GM12878 (cell line): Measurements from ENCODE around the gene ATP6AP2. TPM values are rescaled to one million over a fixed set of nuclear protein-coding genes. Genes with fewer than 3 reads are reported as not detected.

ENCODE experiments used
- ATAC-seq: fragments of 200-7000 bp; cut with Tn5 transposase; 3 replicates; pipeline ENCODE4 v1.9.1; 2020; ENCODE audit warnings: mild to moderate bottlenecking, moderate library complexity
- BruUV-seq: library from RNA; stranded (reverse); fragments of 400-500 nt; replicated peaks from 2 replicates; lab custom pipeline; 2021; lab: Mats Ljungman, UMichigan
- CTCF ChIA-PET: fragments of 300-600 bp; sonication (Branson Sonifier 250); formaldehyde crosslinking; extraction: SDS; loops from one replicate; lab custom pipeline; 2021; ENCODE audit warnings: inconsistent platforms; lab: Yijun Ruan, JAX
- POLR2A ChIA-PET: fragments of 350-600 bp; formaldehyde crosslinking; extraction: SDS; loops from one replicate; lab custom pipeline; 2021; ENCODE audit warnings: inconsistent platforms; lab: Charles Lee
- RAD21 ChIA-PET: fragments of 300-600 bp; sonication (Branson Sonifier 250); formaldehyde crosslinking; loops from one replicate; lab custom pipeline; 2023; ENCODE audit warnings: antibody characterized with exemption; ENCODE audit not compliant: unreplicated experiment; lab: Charles Lee
- SMC1A ChIA-PET: fragments of 300-600 bp; sonication (Branson Sonifier 250); formaldehyde crosslinking; loops from one replicate; lab custom pipeline; 2023; ENCODE audit not compliant: unreplicated experiment, uncharacterized antibody; lab: Charles Lee
- DNase-seq: peaks from one replicate; pipeline ENCODE4 v3.0.0-alpha.2; 2011; ENCODE audit warnings: low read depth, low spot score
- FAIRE-seq: peaks from 3 replicates; lab custom pipeline; 2011; peaks lifted over from hg19 to GRCh38; lab: Jason Lieb, UNC
- H2AFZ ChIP-seq: 2 replicates; pipeline ENCODE4 v1.6.0; 2011; ENCODE audit warnings: low read depth, low read length, control low read depth; ENCODE audit not compliant: control insufficient read depth
- H3K27ac ChIP-seq: 2 replicates; pipeline ENCODE4 v1.5.1; 2011; ENCODE audit warnings: control low read depth; ENCODE audit not compliant: control insufficient read depth, insufficient read depth
- H3K27me3 ChIP-seq, 2 experiments: replicated peaks in 1 of 2; 2 replicates each; pipeline versions ENCODE4 v1.6.0 to v1.6.1; 2011; ENCODE audit warnings: low read length in 1 of 2; ENCODE audit not compliant: control insufficient read depth in 2 of 2, insufficient read depth in 2 of 2
- H3K36me3 ChIP-seq, 2 experiments: 2 replicates each; pipeline ENCODE4 v1.5.1; 2011; ENCODE audit warnings: low read length in 1 of 2; ENCODE audit not compliant: control insufficient read depth in 2 of 2, insufficient read depth in 2 of 2
- H3K4me1 ChIP-seq: 2 replicates; pipeline ENCODE4 v1.6.1; 2011; ENCODE audit warnings: mild to moderate bottlenecking, low read length, moderate library complexity, mixed read lengths; ENCODE audit not compliant: control insufficient read depth, insufficient read depth
- H3K4me2 ChIP-seq: 2 replicates; pipeline ENCODE4 v1.6.0; 2011; ENCODE audit warnings: control low read depth; ENCODE audit not compliant: control insufficient read depth, insufficient read depth
- H3K4me3 ChIP-seq: fragments of 200-600 bp; sonication (generic); 2 replicates; pipeline ENCODE4 v1.5.1; 2016
- H3K79me2 ChIP-seq: 2 replicates; pipeline ENCODE4 v1.6.0; 2011; ENCODE audit warnings: low read length; ENCODE audit not compliant: control insufficient read depth, insufficient read depth
- H3K9ac ChIP-seq: 2 replicates; pipeline ENCODE4 v1.8.0; 2011; ENCODE audit warnings: low read length, control low read depth, mixed read lengths; ENCODE audit not compliant: control insufficient read depth, insufficient read depth
- H3K9me3 ChIP-seq: replicated peaks from 3 replicates; pipeline ENCODE4 v1.5.1; 2011; ENCODE audit warnings: mild to moderate bottlenecking, low read length; ENCODE audit not compliant: control insufficient read depth, insufficient read depth
- H4K20me1 ChIP-seq: 2 replicates; pipeline ENCODE4 v1.6.0; 2011; ENCODE audit not compliant: control insufficient read depth, insufficient read depth
- ASH2L ChIP-seq: fragments of 300-600, 200-600 bp; sonication (generic); IDR thresholded peaks from 2 replicates; pipeline ENCODE4 v1.6.1; 2017; ENCODE audit warnings: low read depth, mild to moderate bottlenecking, borderline replicate concordance
- BRCA1 ChIP-seq: IDR thresholded peaks from 2 replicates; pipeline ENCODE4 v1.6.1; 2011; ENCODE audit warnings: low read depth, low read length, improper control_type of control experiment
- EP300 ChIP-seq, 2 experiments: fragments of 150-350 bp in 1 of 2; IDR thresholded peaks; 2 replicates each; pipeline ENCODE4 v1.6.1; 2011 to 2012; ENCODE audit warnings: low read depth in 2 of 2, low read length in 2 of 2, borderline replicate concordance in 1 of 2, improper control_type of control experiment in 1 of 2, inconsistent platforms in 1 of 2; ENCODE audit not compliant: control insufficient read depth in 1 of 2
- EZH2 ChIP-seq: IDR thresholded peaks from 2 replicates; pipeline ENCODE4 v1.6.1; 2012; ENCODE audit warnings: low read depth, mild to moderate bottlenecking, control low read depth, inconsistent platforms, low read length, borderline replicate concordance; ENCODE audit not compliant: control insufficient read depth
- FOS ChIP-seq: IDR thresholded peaks from 3 replicates; pipeline ENCODE4 v1.6.1; 2011; ENCODE audit warnings: borderline replicate concordance; ENCODE audit not compliant: insufficient read length; ENCODE audit errors: extremely low read depth
- GATAD2B ChIP-seq: fragments of 450-650 bp; conservative IDR thresholded peaks from 2 replicates; pipeline ENCODE4 v1.6.1; 2017; ENCODE audit warnings: low read depth, mild to moderate bottlenecking, moderate library complexity
- KAT2A ChIP-seq: conservative IDR thresholded peaks from 2 replicates; pipeline ENCODE4 v1.6.1; 2011; ENCODE audit warnings: low read depth, low read length; ENCODE audit not compliant: control insufficient read depth
- MLLT1 ChIP-seq: fragments of 450-650 bp; IDR thresholded peaks from 2 replicates; pipeline ENCODE4 v1.6.1; 2016; ENCODE audit warnings: mild to moderate bottlenecking
- MTA2 ChIP-seq: fragments of 450-650 bp; IDR thresholded peaks from 2 replicates; pipeline ENCODE4 v1.6.1; 2016; ENCODE audit warnings: low read depth, mild to moderate bottlenecking, moderate library complexity
- MXI1 ChIP-seq: fragments of 150-350 bp; IDR thresholded peaks from 2 replicates; pipeline ENCODE4 v1.6.1; 2011; ENCODE audit warnings: low read depth, mild to moderate bottlenecking, inconsistent platforms, low read length, improper control_type of control experiment
- SUZ12 ChIP-seq: fragments of 200-600 bp; sonication (generic); IDR thresholded peaks from one replicate; pipeline ENCODE4 v1.6.1; 2018; ENCODE audit warnings: antibody characterized with exemption, mild to moderate bottlenecking; ENCODE audit not compliant: unreplicated experiment
- WGBS: methylation state at CpG from one replicate; pipeline ENCODE4 v1.1.6; 2016; ENCODE audit warnings: low lambda C conversion rate; ENCODE audit not compliant: insufficient replicate concordance, insufficient coverage; ENCODE audit errors: missing lambda C conversion rate; 5-methylcytosine and 5-hydroxymethylcytosine counted together
- in situ Hi-C: fragments of 300-500 bp; cut with MboI; formaldehyde crosslinking; loops from 9 replicates; pipeline ENCODE4 v1.14.3; 2018; ENCODE audit warnings: mixed read lengths
- intact Hi-C: fragments of 100-400 bp; cut with micrococcal nuclease; formaldehyde crosslinking; loops from one replicate; pipeline ENCODE4 v1.14.2; 2022; ENCODE audit not compliant: unreplicated experiment
- polyA plus RNA-seq, 11 experiments: library from polyadenylated mRNA; depleted of rRNA in 4 of 11; unstranded in 6 of 11; stranded (reverse) in 5 of 11; fragments of >200 nt; fragmentation: Nextera tagmentation in 4 of 11; fragmentation: Illumina TruSeq in 1 of 11; extraction: Ambion mirVana in 4 of 11; extraction: Trizol in 1 of 11; gene quantifications; 1 replicate in 1 of 11; 2 replicates in 10 of 11; pipeline versions ENCODE4 v1.2.1 to v1.2.3, GENCODE V29; 2011 to 2016; ENCODE audit warnings: inconsistent platforms in 2 of 11, missing spikeins in 2 of 11, low read depth in 1 of 11
- total RNA-seq, 4 experiments: library from RNA; depleted of rRNA in 3 of 4; stranded (reverse); fragments of >200 nt in 3 of 4; fragmentation: Illumina TruSeq in 1 of 4; extraction: Trizol in 1 of 4; gene quantifications; 2 replicates each; pipeline versions ENCODE4 v1.2.1 to v1.2.3, GENCODE V29; 2013 to 2021
- TF ChIP-seq, protein P1 (sequence below): fragments of 450-650 bp; IDR thresholded peaks from 2 replicates; pipeline ENCODE4 v1.6.1; 2017; ENCODE audit warnings: mild to moderate bottlenecking, moderate library complexity
- TF ChIP-seq, protein P2 (sequence below): fragments of 450-650 bp; IDR thresholded peaks from 2 replicates; pipeline ENCODE4 v1.6.1; 2017; ENCODE audit warnings: mild to moderate bottlenecking

Gene ATP6AP2
- total and polyA plus RNA-seq, 10 of the 15 experiments (the other 5 are each of a cell fraction or from before 2014, with no cell fraction given) = 36.3 to 141 (median 56.0) TPM

DNA sequence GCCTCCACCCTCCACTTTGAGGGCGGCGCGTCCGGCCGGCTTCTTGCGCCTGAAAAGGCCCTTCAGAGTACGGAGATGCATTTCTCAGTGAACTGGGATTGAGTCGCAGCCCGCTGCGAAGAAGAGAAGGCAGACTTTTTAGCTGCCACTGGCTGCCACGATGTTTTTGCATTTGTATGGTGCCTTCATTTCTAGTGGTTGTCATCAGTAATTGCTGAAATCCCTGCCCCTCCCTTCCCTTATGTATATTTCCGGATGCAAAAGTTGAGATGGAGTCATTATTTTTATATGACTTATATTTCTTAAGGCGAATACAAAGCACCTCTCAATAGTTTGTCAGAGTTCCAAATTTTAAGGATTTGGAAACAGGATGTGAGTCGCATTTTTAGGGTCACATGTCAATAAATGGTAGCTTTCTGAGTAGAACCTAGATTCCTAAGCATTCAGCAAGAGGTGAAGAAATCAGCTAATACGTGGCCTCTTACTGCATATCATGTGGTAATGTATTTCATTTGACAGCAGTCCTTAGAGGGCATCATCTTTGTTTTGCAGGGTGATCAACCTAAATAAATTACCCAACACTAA lies 658 bp downstream of the ATP6AP2 start:
- POLR2A ChIA-PET = interaction anchor here (0.8 to 2.0 kb wide), 3 partner anchors 9 to 65 kb away, joined by 4 to 7 read pairs (median 5); no protein-coding TSS in a partner anchor
- Histone ChIP-seq H3K79me2 (peaks cover 34% of the 10 kb centered on the region), H3K4me1 (no peaks in the 10 kb centered on the region), H3K27ac (peak overlapping the region; percentile 62; the same call in 1 of the 2 replicates), H3K36me3 (no peaks in the 10 kb centered on the region), H3K9ac (peak overlapping the region; percentile 62; the same call in 1 of the 2 replicates), H3K9me3 (no peaks in the 10 kb centered on the region; the same call in 2 of the 3 replicates), H3K4me3 (peak overlapping the region; percentile 55), H3K4me2 (peak overlapping the region; percentile 45), H3K27me3 (no peaks in the 10 kb centered on the region), H2AFZ (no peak overlapping the region; the same call in 1 of the 2 replicates), H4K20me1 (no peaks in the 10 kb centered on the region)
- ATAC-seq (peak; percentile 12), FAIRE-seq (no peak), DNase-seq (no peak)
- intact Hi-C loops = no loop called here
- RAD21 ChIA-PET = interaction anchor here (1.7 kb wide), 1 partner anchor 36 kb away, joined by 6 read pairs; no protein-coding TSS in a partner anchor
- BruUV-seq = no TSS peak
- CTCF ChIA-PET = interaction anchor here (1.3 to 2.4 kb wide), 2 partner anchors 10 to 37 kb away, joined by 7 to 8 read pairs; no protein-coding TSS in a partner anchor
- SMC1A ChIA-PET = interaction anchor here (0.9 to 2.0 kb wide), 4 partner anchors 11 to 62 kb away, joined by 3 to 9 read pairs (median 4); no protein-coding TSS in a partner anchor
- WGBS = 21% methylated on average over 15 of the region's 15 CpGs
- in situ Hi-C loops = no loop called here
- TF ChIP-seq MXI1 (no peak), FOS (no peak), MTA2 (no peak), ASH2L (no peak), KAT2A (no peak), MLLT1 (no peak), EZH2 (no peak), EP300 (IDR thresholded peaks at IDR 0.05; ENCODE audit: borderline replicate concordance in 1 of 2, control insufficient read depth in 1 of 2, low read depth in 2 of 2, low read length in 2 of 2) (no peak), GATAD2B (no peak), BRCA1 (no peak), SUZ12 (no peak)
- TF ChIP-seq, protein P1, sequence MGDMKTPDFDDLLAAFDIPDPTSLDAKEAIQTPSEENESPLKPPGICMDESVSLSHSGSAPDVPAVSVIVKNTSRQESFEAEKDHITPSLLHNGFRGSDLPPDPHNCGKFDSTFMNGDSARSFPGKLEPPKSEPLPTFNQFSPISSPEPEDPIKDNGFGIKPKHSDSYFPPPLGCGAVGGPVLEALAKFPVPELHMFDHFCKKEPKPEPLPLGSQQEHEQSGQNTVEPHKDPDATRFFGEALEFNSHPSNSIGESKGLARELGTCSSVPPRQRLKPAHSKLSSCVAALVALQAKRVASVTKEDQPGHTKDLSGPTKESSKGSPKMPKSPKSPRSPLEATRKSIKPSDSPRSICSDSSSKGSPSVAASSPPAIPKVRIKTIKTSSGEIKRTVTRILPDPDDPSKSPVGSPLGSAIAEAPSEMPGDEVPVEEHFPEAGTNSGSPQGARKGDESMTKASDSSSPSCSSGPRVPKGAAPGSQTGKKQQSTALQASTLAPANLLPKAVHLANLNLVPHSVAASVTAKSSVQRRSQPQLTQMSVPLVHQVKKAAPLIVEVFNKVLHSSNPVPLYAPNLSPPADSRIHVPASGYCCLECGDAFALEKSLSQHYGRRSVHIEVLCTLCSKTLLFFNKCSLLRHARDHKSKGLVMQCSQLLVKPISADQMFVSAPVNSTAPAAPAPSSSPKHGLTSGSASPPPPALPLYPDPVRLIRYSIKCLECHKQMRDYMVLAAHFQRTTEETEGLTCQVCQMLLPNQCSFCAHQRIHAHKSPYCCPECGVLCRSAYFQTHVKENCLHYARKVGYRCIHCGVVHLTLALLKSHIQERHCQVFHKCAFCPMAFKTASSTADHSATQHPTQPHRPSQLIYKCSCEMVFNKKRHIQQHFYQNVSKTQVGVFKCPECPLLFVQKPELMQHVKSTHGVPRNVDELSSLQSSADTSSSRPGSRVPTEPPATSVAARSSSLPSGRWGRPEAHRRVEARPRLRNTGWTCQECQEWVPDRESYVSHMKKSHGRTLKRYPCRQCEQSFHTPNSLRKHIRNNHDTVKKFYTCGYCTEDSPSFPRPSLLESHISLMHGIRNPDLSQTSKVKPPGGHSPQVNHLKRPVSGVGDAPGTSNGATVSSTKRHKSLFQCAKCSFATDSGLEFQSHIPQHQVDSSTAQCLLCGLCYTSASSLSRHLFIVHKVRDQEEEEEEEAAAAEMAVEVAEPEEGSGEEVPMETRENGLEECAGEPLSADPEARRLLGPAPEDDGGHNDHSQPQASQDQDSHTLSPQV = no peak
- TF ChIP-seq, protein P2, sequence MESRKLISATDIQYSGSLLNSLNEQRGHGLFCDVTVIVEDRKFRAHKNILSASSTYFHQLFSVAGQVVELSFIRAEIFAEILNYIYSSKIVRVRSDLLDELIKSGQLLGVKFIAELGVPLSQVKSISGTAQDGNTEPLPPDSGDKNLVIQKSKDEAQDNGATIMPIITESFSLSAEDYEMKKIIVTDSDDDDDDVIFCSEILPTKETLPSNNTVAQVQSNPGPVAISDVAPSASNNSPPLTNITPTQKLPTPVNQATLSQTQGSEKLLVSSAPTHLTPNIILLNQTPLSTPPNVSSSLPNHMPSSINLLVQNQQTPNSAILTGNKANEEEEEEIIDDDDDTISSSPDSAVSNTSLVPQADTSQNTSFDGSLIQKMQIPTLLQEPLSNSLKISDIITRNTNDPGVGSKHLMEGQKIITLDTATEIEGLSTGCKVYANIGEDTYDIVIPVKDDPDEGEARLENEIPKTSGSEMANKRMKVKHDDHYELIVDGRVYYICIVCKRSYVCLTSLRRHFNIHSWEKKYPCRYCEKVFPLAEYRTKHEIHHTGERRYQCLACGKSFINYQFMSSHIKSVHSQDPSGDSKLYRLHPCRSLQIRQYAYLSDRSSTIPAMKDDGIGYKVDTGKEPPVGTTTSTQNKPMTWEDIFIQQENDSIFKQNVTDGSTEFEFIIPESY = no peak
